ENCODE results near the gene ROR1. TPM values are rescaled to one million over a fixed set of nuclear protein-coding genes. Genes with fewer than 3 reads are reported as not detected.

ROR1 gene
- total RNA-seq, 1 experiment from 2014 or later = 2.7 TPM

DNA sequence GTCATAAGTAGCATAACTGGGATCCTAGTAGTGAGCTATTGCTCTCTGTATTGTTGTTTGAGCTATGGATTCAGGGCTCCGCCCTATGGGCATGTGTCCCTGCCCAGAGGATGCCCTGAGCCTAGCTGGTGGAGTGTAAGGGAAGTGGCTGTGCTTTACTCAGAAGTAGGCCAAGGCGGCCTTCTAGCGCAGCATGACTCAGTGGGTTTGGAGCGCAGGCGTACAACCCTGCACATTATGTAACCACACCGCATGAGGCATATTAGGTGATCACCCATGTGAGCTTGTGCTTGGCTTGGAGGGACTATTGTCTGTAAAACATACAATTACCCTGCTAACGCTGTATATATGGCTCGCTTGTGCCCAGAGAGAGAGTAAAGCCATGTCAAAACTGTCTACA lies 418.5 kb downstream of the ROR1 start:
- POLR2A ChIA-PET = no interaction called here
- H3K36me3 ChIP-seq (ENCODE audit: control insufficient read depth in 1 of 2, insufficient read depth in 2 of 2, low read length in 2 of 2) = no peaks in the 10 kb centered on the region

DNA sequence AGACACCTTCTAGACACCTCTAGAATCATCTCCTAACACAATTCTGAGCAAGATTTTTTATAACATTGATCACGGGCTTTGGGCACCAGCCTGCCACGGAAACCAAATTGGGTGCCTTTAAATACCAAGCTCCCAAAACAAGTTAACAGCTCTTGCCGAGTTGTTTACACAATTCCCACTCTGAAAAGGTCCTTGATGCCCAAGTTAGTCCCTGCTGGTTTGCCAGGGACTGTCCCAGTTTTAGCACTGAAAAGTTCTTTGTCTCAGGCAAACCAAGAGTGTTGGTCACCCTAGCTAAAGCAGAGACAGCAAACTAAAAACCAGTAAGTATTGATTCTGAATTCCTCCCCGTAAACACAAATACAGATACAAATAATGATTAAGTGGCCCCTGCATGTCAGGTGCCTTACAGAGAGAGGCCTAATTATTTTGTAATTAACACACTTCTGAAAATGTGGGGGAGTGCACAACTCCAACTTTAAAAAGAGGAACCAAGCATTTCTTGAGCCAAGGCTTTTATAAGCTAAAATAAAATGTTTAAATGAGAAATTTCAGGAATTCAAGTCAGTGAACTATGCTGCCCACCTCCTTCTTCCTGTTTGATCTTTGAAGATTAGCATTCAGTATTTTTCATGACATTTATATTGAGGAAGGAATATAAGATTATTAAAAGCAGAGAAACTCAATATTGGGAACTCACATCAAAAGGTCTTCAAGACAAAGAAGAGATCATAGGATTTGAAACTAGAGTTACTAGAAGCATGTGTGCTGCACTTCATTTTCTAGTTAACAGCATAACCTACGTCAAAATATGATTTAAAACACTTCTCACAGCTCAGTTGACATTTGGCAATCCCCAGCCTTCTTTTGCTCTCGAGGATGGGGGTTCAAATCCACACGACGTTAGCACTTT lies 420.6 kb downstream of the ROR1 start:
- H3K27me3 ChIP-seq (ENCODE audit: insufficient read depth, low read length) = no peaks in the 10 kb centered on the region
- no peak for ATAC-seq
- H3K4me3 ChIP-seq (replicated peaks in 1 of 2; ENCODE audit: low read depth in 1 of 2, low read length in 2 of 2) = no peak overlapping the region
- POLR2A ChIA-PET = no interaction called here
- no peaks in the 10 kb centered on the region for H3K4me1 ChIP-seq (ENCODE audit: control insufficient read depth in 1 of 2, insufficient read depth in 2 of 2, low read length in 2 of 2)
- no peaks in the 10 kb centered on the region for H4K20me1 ChIP-seq (ENCODE audit: insufficient read depth)
- no TSS peak for BruUV-seq (replicated peaks)
- H3K27ac ChIP-seq (ENCODE audit: low read depth, low read length) = no peak overlapping the region
- no peak overlapping the region for H3K4me2 ChIP-seq (ENCODE audit: low read length)
- H3K79me2 ChIP-seq (ENCODE audit: insufficient read depth, low read length) = no peaks in the 10 kb centered on the region
- H3K36me3 ChIP-seq (ENCODE audit: control insufficient read depth in 1 of 2, insufficient read depth in 2 of 2, low read length in 2 of 2) = no peaks in the 10 kb centered on the region
- CTCF ChIA-PET = no interaction called here
- RAD21 ChIA-PET (ENCODE audit: low non-redundant PET in 1 of 2, low total read pairs in 2 of 2, uncharacterized antibody in 2 of 2, unreplicated experiment in 2 of 2) = no interaction called here
- no peaks in the 10 kb centered on the region for H3K9me3 ChIP-seq (ENCODE audit: control insufficient read depth in 1 of 2, insufficient read depth in 1 of 2, low read depth in 1 of 2, low read length in 2 of 2)
- no peak for DNase-seq (ENCODE audit: low read depth, low spot score)
- intact Hi-C loops (cut with micrococcal nuclease) = no loop called here
- H3K9me2 ChIP-seq (ENCODE audit: insufficient read depth) = no peaks in the 10 kb centered on the region
- no peak overlapping the region for H3K9ac ChIP-seq (ENCODE audit: low read length)
- H2AFZ ChIP-seq (ENCODE audit: low read depth, low read length, poor library complexity, severe bottlenecking) = no peak overlapping the region
- no peak for TF ChIP-seq EGR1 (IDR thresholded peaks at IDR 0.05; ENCODE audit: low read depth)
- TF ChIP-seq, protein P1, sequence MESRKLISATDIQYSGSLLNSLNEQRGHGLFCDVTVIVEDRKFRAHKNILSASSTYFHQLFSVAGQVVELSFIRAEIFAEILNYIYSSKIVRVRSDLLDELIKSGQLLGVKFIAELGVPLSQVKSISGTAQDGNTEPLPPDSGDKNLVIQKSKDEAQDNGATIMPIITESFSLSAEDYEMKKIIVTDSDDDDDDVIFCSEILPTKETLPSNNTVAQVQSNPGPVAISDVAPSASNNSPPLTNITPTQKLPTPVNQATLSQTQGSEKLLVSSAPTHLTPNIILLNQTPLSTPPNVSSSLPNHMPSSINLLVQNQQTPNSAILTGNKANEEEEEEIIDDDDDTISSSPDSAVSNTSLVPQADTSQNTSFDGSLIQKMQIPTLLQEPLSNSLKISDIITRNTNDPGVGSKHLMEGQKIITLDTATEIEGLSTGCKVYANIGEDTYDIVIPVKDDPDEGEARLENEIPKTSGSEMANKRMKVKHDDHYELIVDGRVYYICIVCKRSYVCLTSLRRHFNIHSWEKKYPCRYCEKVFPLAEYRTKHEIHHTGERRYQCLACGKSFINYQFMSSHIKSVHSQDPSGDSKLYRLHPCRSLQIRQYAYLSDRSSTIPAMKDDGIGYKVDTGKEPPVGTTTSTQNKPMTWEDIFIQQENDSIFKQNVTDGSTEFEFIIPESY (IDR thresholded peaks at IDR 0.05; ENCODE audit: extremely low read depth, insufficient replicate concordance, low read length) = no peak
- no peak for TF ChIP-seq SRF (IDR thresholded peaks at IDR 0.05; ENCODE audit: low read depth)
- TF ChIP-seq, protein P2, sequence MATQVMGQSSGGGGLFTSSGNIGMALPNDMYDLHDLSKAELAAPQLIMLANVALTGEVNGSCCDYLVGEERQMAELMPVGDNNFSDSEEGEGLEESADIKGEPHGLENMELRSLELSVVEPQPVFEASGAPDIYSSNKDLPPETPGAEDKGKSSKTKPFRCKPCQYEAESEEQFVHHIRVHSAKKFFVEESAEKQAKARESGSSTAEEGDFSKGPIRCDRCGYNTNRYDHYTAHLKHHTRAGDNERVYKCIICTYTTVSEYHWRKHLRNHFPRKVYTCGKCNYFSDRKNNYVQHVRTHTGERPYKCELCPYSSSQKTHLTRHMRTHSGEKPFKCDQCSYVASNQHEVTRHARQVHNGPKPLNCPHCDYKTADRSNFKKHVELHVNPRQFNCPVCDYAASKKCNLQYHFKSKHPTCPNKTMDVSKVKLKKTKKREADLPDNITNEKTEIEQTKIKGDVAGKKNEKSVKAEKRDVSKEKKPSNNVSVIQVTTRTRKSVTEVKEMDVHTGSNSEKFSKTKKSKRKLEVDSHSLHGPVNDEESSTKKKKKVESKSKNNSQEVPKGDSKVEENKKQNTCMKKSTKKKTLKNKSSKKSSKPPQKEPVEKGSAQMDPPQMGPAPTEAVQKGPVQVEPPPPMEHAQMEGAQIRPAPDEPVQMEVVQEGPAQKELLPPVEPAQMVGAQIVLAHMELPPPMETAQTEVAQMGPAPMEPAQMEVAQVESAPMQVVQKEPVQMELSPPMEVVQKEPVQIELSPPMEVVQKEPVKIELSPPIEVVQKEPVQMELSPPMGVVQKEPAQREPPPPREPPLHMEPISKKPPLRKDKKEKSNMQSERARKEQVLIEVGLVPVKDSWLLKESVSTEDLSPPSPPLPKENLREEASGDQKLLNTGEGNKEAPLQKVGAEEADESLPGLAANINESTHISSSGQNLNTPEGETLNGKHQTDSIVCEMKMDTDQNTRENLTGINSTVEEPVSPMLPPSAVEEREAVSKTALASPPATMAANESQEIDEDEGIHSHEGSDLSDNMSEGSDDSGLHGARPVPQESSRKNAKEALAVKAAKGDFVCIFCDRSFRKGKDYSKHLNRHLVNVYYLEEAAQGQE (IDR thresholded peaks at IDR 0.05; ENCODE audit: low read depth) = no peak
- no peak for TF ChIP-seq SIN3A (IDR thresholded peaks at IDR 0.05; ENCODE audit: low read depth)
- TF ChIP-seq, protein P3, sequence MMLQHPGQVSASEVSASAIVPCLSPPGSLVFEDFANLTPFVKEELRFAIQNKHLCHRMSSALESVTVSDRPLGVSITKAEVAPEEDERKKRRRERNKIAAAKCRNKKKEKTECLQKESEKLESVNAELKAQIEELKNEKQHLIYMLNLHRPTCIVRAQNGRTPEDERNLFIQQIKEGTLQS (IDR thresholded peaks at IDR 0.05) = no peak
- TF ChIP-seq JUND (IDR thresholded peaks at IDR 0.05) = no peak

More for the DNA sequence above, 418.5 kb downstream of the ROR1 start:
- RAD21 ChIA-PET (ENCODE audit: low non-redundant PET in 1 of 2, low total read pairs in 2 of 2, uncharacterized antibody in 2 of 2, unreplicated experiment in 2 of 2) = no interaction called here
- no peak for TF ChIP-seq EZH2phosphoT487 (IDR thresholded peaks at IDR 0.05; ENCODE audit: borderline replicate concordance)
- TF ChIP-seq, protein P4, sequence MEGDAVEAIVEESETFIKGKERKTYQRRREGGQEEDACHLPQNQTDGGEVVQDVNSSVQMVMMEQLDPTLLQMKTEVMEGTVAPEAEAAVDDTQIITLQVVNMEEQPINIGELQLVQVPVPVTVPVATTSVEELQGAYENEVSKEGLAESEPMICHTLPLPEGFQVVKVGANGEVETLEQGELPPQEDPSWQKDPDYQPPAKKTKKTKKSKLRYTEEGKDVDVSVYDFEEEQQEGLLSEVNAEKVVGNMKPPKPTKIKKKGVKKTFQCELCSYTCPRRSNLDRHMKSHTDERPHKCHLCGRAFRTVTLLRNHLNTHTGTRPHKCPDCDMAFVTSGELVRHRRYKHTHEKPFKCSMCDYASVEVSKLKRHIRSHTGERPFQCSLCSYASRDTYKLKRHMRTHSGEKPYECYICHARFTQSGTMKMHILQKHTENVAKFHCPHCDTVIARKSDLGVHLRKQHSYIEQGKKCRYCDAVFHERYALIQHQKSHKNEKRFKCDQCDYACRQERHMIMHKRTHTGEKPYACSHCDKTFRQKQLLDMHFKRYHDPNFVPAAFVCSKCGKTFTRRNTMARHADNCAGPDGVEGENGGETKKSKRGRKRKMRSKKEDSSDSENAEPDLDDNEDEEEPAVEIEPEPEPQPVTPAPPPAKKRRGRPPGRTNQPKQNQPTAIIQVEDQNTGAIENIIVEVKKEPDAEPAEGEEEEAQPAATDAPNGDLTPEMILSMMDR (IDR thresholded peaks at IDR 0.05 in 2 of 3, conservative IDR thresholded peaks at IDR 0.05 in 1 of 3; ENCODE audit: borderline replicate concordance in 1 of 3, insufficient read depth in 1 of 3, low read depth in 2 of 3, low read length in 2 of 3) = no peak
- no peak for TF ChIP-seq TCF7L2 (IDR thresholded peaks at IDR 0.05; ENCODE audit: borderline replicate concordance, extremely low read depth, insufficient read depth, insufficient read length)
- H3K9ac ChIP-seq (ENCODE audit: low read length) = no peak overlapping the region
- CTCF ChIA-PET = no interaction called here
- DNase-seq (ENCODE audit: low read depth, low spot score) = no peak
- intact Hi-C loops (cut with micrococcal nuclease) = no loop called here
- no peaks in the 10 kb centered on the region for H4K20me1 ChIP-seq (ENCODE audit: insufficient read depth)
- H3K27ac ChIP-seq (ENCODE audit: low read depth, low read length) = no peak overlapping the region
- H3K9me2 ChIP-seq (ENCODE audit: insufficient read depth) = no peaks in the 10 kb centered on the region
- no peak for ATAC-seq
- H3K9me3 ChIP-seq (ENCODE audit: control insufficient read depth in 1 of 2, insufficient read depth in 1 of 2, low read depth in 1 of 2, low read length in 2 of 2) = no peaks in the 10 kb centered on the region
- BruUV-seq (replicated peaks) = no TSS peak
- no peaks in the 10 kb centered on the region for H3K79me2 ChIP-seq (ENCODE audit: insufficient read depth, low read length)
- H3K4me2 ChIP-seq (ENCODE audit: low read length) = no peak overlapping the region
- no peaks in the 10 kb centered on the region for H3K4me1 ChIP-seq (ENCODE audit: control insufficient read depth in 1 of 2, insufficient read depth in 2 of 2, low read length in 2 of 2)
- H3K27me3 ChIP-seq (ENCODE audit: insufficient read depth, low read length) = no peaks in the 10 kb centered on the region
- H3K4me3 ChIP-seq (replicated peaks in 1 of 2; ENCODE audit: low read depth in 1 of 2, low read length in 2 of 2) = no peak overlapping the region
- no peak overlapping the region for H2AFZ ChIP-seq (ENCODE audit: low read depth, low read length, poor library complexity, severe bottlenecking)

All from HCT116 (cell line).